Activated CD8-positive, alpha-beta memory T cell treated with anti-CD3 and anti-CD28 coated beads, Interleukin-2, amount 50 U/mL, for 1 hour (primary cell): ENCODE measurements around the gene TSKS.

Experiments used
- DNase-seq: peaks from one replicate; pipeline ENCODE4 v3.0.0-alpha.2; 2020; ENCODE audit errors: extremely low read depth

Gene TSKS

GRCh38 chr19:49793561-49793840, 30.4 kb upstream of the TSKS start:
- no peak for DNase-seq

- DNase-seq, result no peak
These were observed 29.9 kb upstream of the TSKS start for GRCh38 chr19:49792829-49793560.

GRCh38 chr19:49791776-49792445, 28.8 kb upstream of the TSKS start:
- DNase-seq, result no peak

GRCh38 chr19:49790866-49791265, 27.8 kb upstream of the TSKS start:
- no peak for DNase-seq

- DNase-seq, result no peak
These were observed 25.8 kb upstream of the TSKS start for GRCh38 chr19:49788857-49789256.

- DNase-seq, result no peak
These were observed 24.6 kb upstream of the TSKS start for GRCh38 chr19:49787746-49788145.

GRCh38 chr19:49786376-49786820, 23.3 kb upstream of the TSKS start:
- DNase-seq, result no peak

GRCh38 chr19:49782515-49782914, 19.4 kb upstream of the TSKS start:
- DNase-seq, result no peak

- no peak for DNase-seq
These were observed 18.3 kb upstream of the TSKS start for GRCh38 chr19:49781394-49781793.

GRCh38 chr19:49780861-49781260, 17.8 kb upstream of the TSKS start:
- no peak for DNase-seq

GRCh38 chr19:49779731-49780555, 16.8 kb upstream of the TSKS start:
- DNase-seq, result no peak

GRCh38 chr19:49776371-49776764, 13.3 kb upstream of the TSKS start:
- no peak for DNase-seq

- no peak for DNase-seq
These were observed 12.8 kb upstream of the TSKS start for GRCh38 chr19:49775742-49776370.

GRCh38 chr19:49774969-49775368, 11.9 kb upstream of the TSKS start:
- DNase-seq, result no peak

- DNase-seq, result no peak
These were observed 10.7 kb upstream of the TSKS start for GRCh38 chr19:49773663-49774350.

- DNase-seq, result no peak
These were observed 9.8 kb upstream of the TSKS start for GRCh38 chr19:49772850-49773432.

- DNase-seq, result no peak
These were observed 8.6 kb upstream of the TSKS start for GRCh38 chr19:49771674-49772139.

- no peak for DNase-seq
These were observed 7.4 kb upstream of the TSKS start for GRCh38 chr19:49770529-49770928.

- DNase-seq, result no peak
These were observed 5.0 kb upstream of the TSKS start for GRCh38 chr19:49767967-49768581.

GRCh38 chr19:49767381-49767780, 4.3 kb upstream of the TSKS start:
- no peak for DNase-seq

GRCh38 chr19:49766930-49767299, 3.8 kb upstream of the TSKS start, which contains the start of gene AP2A1:
Gene AP2A1, plus strand, starts transcription at chr19:49767001. Its CDS starts 133 bp downstream, at chr19:49767134.
- DNase-seq, result no peak
